Measurements from ENCODE around the gene ZDHHC13.

DNA sequence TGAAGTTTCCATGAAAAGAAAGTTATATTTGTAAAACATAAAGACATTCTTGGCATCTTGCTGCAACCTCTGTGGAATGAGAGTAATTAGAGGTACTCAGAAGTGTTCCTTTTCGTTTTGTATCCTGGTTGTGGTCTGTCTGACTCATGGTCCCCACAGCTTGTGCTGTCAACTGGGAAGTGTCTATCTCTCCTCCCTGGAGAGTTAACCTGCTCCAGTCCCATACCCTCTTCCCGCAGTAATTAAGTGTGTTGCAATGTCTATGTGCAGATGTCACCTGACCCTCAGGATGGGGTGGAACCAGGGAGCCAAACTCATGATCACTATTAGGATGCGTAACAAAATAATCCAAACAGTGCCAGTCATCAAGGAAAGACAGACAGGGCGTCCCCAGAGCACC is 23.0 kb upstream of the ZDHHC13 start:
- TF ChIP-seq CTCF (IDR thresholded peaks at IDR 0.05) = no peak
- no peak for TF ChIP-seq CREB1 (CRISPR knock-in tag; IDR thresholded peaks at IDR 0.05)
- TF ChIP-seq ZNF263 (CRISPR knock-in tag; IDR thresholded peaks at IDR 0.05; ENCODE audit: low read depth) = no peak
- no peak for TF ChIP-seq TCF7 (CRISPR knock-in tag; IDR thresholded peaks at IDR 0.05; ENCODE audit: low read depth)
- TF ChIP-seq FOXP1 (CRISPR knock-in tag; IDR thresholded peaks at IDR 0.05; ENCODE audit: borderline replicate concordance) = no peak
- TF ChIP-seq, protein P1, sequence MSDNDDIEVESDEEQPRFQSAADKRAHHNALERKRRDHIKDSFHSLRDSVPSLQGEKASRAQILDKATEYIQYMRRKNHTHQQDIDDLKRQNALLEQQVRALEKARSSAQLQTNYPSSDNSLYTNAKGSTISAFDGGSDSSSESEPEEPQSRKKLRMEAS (CRISPR knock-in tag; IDR thresholded peaks at IDR 0.05) = no peak
- no peak for TF ChIP-seq TEAD1 (CRISPR knock-in tag; IDR thresholded peaks at IDR 0.05)
- TF ChIP-seq, protein P2, sequence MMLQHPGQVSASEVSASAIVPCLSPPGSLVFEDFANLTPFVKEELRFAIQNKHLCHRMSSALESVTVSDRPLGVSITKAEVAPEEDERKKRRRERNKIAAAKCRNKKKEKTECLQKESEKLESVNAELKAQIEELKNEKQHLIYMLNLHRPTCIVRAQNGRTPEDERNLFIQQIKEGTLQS (CRISPR knock-in tag; conservative IDR thresholded peaks at IDR 0.05) = no peak
- no peak for TF ChIP-seq FOXK1 (CRISPR knock-in tag; IDR thresholded peaks at IDR 0.05)
- TF ChIP-seq, protein P3, sequence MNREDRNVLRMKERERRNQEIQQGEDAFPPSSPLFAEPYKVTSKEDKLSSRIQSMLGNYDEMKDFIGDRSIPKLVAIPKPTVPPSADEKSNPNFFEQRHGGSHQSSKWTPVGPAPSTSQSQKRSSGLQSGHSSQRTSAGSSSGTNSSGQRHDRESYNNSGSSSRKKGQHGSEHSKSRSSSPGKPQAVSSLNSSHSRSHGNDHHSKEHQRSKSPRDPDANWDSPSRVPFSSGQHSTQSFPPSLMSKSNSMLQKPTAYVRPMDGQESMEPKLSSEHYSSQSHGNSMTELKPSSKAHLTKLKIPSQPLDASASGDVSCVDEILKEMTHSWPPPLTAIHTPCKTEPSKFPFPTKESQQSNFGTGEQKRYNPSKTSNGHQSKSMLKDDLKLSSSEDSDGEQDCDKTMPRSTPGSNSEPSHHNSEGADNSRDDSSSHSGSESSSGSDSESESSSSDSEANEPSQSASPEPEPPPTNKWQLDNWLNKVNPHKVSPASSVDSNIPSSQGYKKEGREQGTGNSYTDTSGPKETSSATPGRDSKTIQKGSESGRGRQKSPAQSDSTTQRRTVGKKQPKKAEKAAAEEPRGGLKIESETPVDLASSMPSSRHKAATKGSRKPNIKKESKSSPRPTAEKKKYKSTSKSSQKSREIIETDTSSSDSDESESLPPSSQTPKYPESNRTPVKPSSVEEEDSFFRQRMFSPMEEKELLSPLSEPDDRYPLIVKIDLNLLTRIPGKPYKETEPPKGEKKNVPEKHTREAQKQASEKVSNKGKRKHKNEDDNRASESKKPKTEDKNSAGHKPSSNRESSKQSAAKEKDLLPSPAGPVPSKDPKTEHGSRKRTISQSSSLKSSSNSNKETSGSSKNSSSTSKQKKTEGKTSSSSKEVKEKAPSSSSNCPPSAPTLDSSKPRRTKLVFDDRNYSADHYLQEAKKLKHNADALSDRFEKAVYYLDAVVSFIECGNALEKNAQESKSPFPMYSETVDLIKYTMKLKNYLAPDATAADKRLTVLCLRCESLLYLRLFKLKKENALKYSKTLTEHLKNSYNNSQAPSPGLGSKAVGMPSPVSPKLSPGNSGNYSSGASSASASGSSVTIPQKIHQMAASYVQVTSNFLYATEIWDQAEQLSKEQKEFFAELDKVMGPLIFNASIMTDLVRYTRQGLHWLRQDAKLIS (CRISPR knock-in tag; IDR thresholded peaks at IDR 0.05; ENCODE audit: borderline replicate concordance) = no peak
- TF ChIP-seq NFYB (CRISPR knock-in tag; conservative IDR thresholded peaks at IDR 0.05; ENCODE audit: low read depth) = no peak

All from WTC11 (cell line).